Suprapubic skin (tissue), 4 donors: Measurements from ENCODE around the gene ULK4.

Experiments
- CTCF ChIP-seq, 2 donors: fragments of 200-600 bp in 1 of 2; fragments of 450-650 bp in 1 of 2; sonication (generic) in 1 of 2; IDR thresholded peaks; one replicate each; pipeline ENCODE4 v1.5.1; 2016 to 2019; ENCODE audit warnings: antibody characterized with exemption in 2 of 2, mild to moderate bottlenecking in 1 of 2, moderate library complexity in 1 of 2
- EP300 ChIP-seq: sonication (generic); formaldehyde crosslinking; IDR thresholded peaks from one replicate; pipeline ENCODE4 v1.6.1; 2017; ENCODE audit warnings: antibody characterized with exemption
- POLR2A ChIP-seq, 2 donors: fragments of 450-650 bp; IDR thresholded peaks; one replicate each; pipeline ENCODE4 v1.6.1; 2017; ENCODE audit warnings: antibody characterized with exemption in 2 of 2, mild to moderate bottlenecking in 2 of 2, moderate library complexity in 2 of 2
- POLR2AphosphoS5 ChIP-seq, 3 donors: sonication (generic); formaldehyde crosslinking; IDR thresholded peaks; one replicate each; pipeline ENCODE4 v1.6.1; 2017; ENCODE audit warnings: antibody characterized with exemption in 3 of 3

GRCh38 chr3:41202075-41202833 lies 759.6 kb downstream of the ULK4 start:
- TF ChIP-seq CTCF (IDR thresholded peaks at IDR 0.05): no peak
- TF ChIP-seq POLR2A (IDR thresholded peaks at IDR 0.05): no peak
- TF ChIP-seq POLR2AphosphoS5 (IDR thresholded peaks at IDR 0.05): no peak
- no peak for TF ChIP-seq EP300
